Measurements from ENCODE around the gene TRIM8. TPM values are rescaled to one million over a fixed set of nuclear protein-coding genes. Genes with fewer than 3 reads are reported as not detected.
"Not testable (repeated sequence)": the region's sequence is repeated elsewhere in the genome, so short reads cannot be mapped to it uniquely, and the experiment has no call there.

The TRIM8 gene
- total RNA-seq, 1 donor from 2014 or later, result 44.4 TPM

DNA sequence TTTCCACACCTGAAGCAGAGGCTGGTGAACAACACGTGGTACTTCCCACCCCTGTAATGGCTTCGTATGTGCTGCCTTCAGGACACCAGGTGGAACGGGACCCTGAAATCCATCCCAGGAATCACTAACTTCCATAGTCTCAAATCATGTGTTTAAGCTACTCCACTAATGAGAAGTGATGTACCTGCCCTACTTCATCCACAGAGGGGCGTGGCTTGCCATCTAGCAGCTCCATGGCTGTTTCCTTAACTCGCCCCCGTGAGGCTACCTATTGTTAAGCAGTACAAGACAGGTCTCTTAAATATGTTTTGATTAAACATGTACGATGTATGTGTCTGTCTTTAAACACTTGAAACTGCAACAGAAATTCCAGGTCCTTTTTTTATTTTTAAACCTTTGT is 38.1 kb downstream of the TRIM8 start:
- no peaks in the 10 kb centered on the region for H3K9me3 ChIP-seq (ENCODE audit: control insufficient read depth in 3 of 3, low read length in 3 of 3)
- H3K27me3 ChIP-seq (ENCODE audit: control insufficient read depth in 3 of 3, insufficient read depth in 3 of 3, low read length in 3 of 3), result no peaks in the 10 kb centered on the region
- H3K36me3 ChIP-seq (ENCODE audit: control insufficient read depth in 3 of 3, insufficient read depth in 3 of 3, low read length in 3 of 3), result peaks cover 6 to 20% (median 12%) of the 10 kb centered on the region in 3 donors
- H3K27ac ChIP-seq (ENCODE audit: low read depth, low read length), result no peak overlapping the region
- peaks cover 15 to 21% (median 16%) of the 10 kb centered on the region in 3 donors for H3K4me1 ChIP-seq (ENCODE audit: control insufficient read depth in 3 of 3, insufficient read depth in 3 of 3, low read length in 3 of 3)
- no peak overlapping the region for H3K4me3 ChIP-seq (ENCODE audit: low read length in 3 of 3)
- H3K9ac ChIP-seq (ENCODE audit: low read depth in 1 of 3, low read length in 3 of 3), result no peak overlapping the region

DNA sequence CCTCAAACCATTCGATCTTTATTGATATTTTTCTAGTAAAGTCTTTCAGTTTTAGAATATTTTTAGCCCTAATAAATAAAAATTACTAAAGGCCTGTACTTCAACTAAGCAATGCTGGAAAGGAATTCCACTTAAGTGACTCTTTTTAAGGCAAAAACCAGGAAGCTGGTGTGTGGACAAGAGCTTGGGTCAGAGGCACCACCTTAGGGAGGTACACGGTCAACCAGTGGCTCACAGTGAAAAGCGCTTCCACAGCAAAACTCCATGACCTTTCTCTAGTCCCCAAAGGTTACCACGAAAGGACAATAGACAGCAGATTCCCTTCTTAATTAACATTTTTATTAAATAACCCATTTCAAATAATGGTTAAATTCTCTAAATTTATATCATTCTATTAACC is 38.7 kb downstream of the TRIM8 start:
- Histone ChIP-seq H3K4me3 (ENCODE audit: low read length in 3 of 3) (no peak overlapping the region), H3K27ac (ENCODE audit: low read depth, low read length) (no peak overlapping the region), H3K9me3 (ENCODE audit: control insufficient read depth in 3 of 3, low read length in 3 of 3) (no peaks in the 10 kb centered on the region), H3K9ac (ENCODE audit: low read depth in 1 of 3, low read length in 3 of 3) (no peak overlapping the region), H3K36me3 (ENCODE audit: control insufficient read depth in 3 of 3, insufficient read depth in 3 of 3, low read length in 3 of 3) (peaks cover 6 to 20% (median 12%) of the 10 kb centered on the region in 3 donors), H3K4me1 (ENCODE audit: control insufficient read depth in 3 of 3, insufficient read depth in 3 of 3, low read length in 3 of 3) (peaks cover 9 to 15% (median 10%) of the 10 kb centered on the region in 3 donors), H3K27me3 (ENCODE audit: control insufficient read depth in 3 of 3, insufficient read depth in 3 of 3, low read length in 3 of 3) (no peaks in the 10 kb centered on the region)

DNA sequence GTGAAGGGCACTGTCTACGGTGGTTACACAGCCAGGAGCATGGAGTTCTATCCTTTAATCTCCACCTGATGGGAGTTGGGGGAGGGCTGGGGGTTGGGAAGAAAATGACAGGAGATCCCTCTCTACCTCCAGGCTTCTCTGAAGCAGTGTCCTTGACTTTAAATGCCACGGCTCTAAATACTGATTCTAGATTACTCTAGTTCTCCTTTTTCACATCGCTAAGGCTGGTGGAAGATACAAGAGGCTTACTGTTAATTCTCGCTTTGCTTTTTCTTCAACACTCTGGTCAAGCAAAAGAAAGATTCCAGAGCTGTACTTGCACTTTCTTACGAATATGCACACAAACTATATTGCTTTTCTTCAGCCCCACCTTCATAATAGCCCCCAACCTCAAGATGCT is 39.5 kb downstream of the TRIM8 start:
- H3K4me3 ChIP-seq (ENCODE audit: low read length in 3 of 3), result no peak overlapping the region
- H3K9me3 ChIP-seq (ENCODE audit: control insufficient read depth in 3 of 3, low read length in 3 of 3), result no peaks in the 10 kb centered on the region
- H3K4me1 ChIP-seq (ENCODE audit: control insufficient read depth in 3 of 3, insufficient read depth in 3 of 3, low read length in 3 of 3), result peaks cover 2 to 7% (median 4%) of the 10 kb centered on the region in 3 donors
- no peak overlapping the region for H3K27ac ChIP-seq (ENCODE audit: low read depth, low read length)
- peaks cover 6 to 20% (median 12%) of the 10 kb centered on the region in 3 donors for H3K36me3 ChIP-seq (ENCODE audit: control insufficient read depth in 3 of 3, insufficient read depth in 3 of 3, low read length in 3 of 3)
- no peak overlapping the region for H3K9ac ChIP-seq (ENCODE audit: low read depth in 1 of 3, low read length in 3 of 3)
- H3K27me3 ChIP-seq (ENCODE audit: control insufficient read depth in 3 of 3, insufficient read depth in 3 of 3, low read length in 3 of 3), result no peaks in the 10 kb centered on the region

DNA sequence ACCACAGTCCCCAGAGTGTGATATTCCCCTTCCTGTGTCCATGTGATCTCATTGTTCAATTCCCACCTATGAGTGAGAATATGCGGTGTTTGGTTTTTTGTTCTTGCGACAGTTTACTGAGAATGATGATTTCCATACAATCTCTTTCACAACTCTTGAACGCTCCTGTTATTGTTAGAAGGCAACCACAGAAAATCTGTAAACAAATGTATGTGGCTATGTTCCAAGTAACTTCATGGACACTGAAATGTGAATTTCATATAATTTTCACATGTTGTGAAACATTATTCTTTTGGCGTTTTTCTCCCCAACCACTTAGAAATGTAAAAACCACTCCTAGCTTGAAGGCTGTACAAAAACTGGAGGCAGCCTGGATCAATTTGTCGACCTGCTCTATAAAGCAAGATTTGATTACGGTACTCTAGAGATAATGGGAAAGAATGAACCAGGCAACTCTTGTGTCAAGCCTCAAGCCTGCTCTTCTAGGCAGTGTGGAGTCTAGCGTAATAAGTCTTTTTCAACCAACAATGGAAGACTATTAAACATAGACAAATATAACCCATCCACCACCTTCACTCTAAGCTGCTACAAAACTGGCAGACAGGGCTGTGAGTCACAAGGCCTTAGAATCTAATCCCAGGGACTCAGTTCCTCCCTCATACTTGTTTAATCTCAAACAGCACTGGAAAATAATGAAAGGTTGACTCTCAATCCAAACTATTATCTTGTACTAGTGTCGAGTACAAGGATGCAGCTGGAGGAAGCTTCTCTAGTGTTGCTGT is 47.2 kb downstream of the TRIM8 start:
- no peak overlapping the region for H3K4me3 ChIP-seq (ENCODE audit: low read length in 3 of 3)
- no peak overlapping the region for H3K9ac ChIP-seq (ENCODE audit: low read depth in 1 of 3, low read length in 3 of 3)
- H3K36me3 ChIP-seq (ENCODE audit: control insufficient read depth in 3 of 3, insufficient read depth in 3 of 3, low read length in 3 of 3), result peaks cover under 1 to 4% (median 2%) of the 10 kb centered on the region in 3 donors
- H3K27me3 ChIP-seq (ENCODE audit: control insufficient read depth in 3 of 3, insufficient read depth in 3 of 3, low read length in 3 of 3), result no peaks in the 10 kb centered on the region
- no peak overlapping the region for H3K27ac ChIP-seq (ENCODE audit: low read depth, low read length)
- H3K9me3 ChIP-seq (ENCODE audit: control insufficient read depth in 3 of 3, low read length in 3 of 3), result no peaks in the 10 kb centered on the region
- no peaks in the 10 kb centered on the region for H3K4me1 ChIP-seq (ENCODE audit: control insufficient read depth in 3 of 3, insufficient read depth in 3 of 3, low read length in 3 of 3)

DNA sequence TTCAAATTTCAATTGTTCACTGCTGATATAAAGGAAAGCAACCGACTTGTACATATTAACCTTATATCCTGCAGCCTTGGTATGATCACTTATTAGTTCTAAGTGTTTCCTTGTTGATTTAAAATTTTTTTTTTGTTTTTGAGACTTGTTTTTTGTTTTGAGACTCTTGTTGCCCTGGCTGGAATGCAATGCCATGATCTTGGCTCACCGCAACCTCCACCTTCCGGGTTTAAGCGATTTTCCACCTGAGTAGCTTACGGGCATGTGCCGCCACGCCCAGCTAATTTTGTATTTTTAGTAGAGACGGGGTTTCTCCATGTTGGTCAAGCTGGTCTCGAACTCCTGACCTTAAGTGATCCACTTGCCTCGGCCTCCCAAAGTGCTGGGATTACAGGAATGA is 51.1 kb downstream of the TRIM8 start:
- not testable (repeated sequence) for H3K9ac ChIP-seq (ENCODE audit: low read depth in 1 of 3, low read length in 3 of 3); H3K27ac ChIP-seq (ENCODE audit: low read depth, low read length); H3K9me3 ChIP-seq (ENCODE audit: control insufficient read depth in 3 of 3, low read length in 3 of 3); H3K4me3 ChIP-seq (ENCODE audit: low read length in 3 of 3); H3K4me1 ChIP-seq (ENCODE audit: control insufficient read depth in 3 of 3, insufficient read depth in 3 of 3, low read length in 3 of 3); H3K27me3 ChIP-seq (ENCODE audit: control insufficient read depth in 3 of 3, insufficient read depth in 3 of 3, low read length in 3 of 3)
- peaks cover 10 to 24% (median 21%) of the 10 kb centered on the region in 3 donors for H3K36me3 ChIP-seq (ENCODE audit: control insufficient read depth in 3 of 3, insufficient read depth in 3 of 3, low read length in 3 of 3)

- H3K27ac ChIP-seq (ENCODE audit: low read depth, low read length), result no peak overlapping the region
- H3K4me1 ChIP-seq (ENCODE audit: control insufficient read depth in 3 of 3, insufficient read depth in 3 of 3, low read length in 3 of 3), result no peaks in the 10 kb centered on the region
- no peaks in the 10 kb centered on the region for H3K27me3 ChIP-seq (ENCODE audit: control insufficient read depth in 3 of 3, insufficient read depth in 3 of 3, low read length in 3 of 3)
- H3K4me3 ChIP-seq (ENCODE audit: low read length in 3 of 3), result no peak overlapping the region
- H3K9ac ChIP-seq (ENCODE audit: low read depth in 1 of 3, low read length in 3 of 3), result no peak overlapping the region
- H3K36me3 ChIP-seq (ENCODE audit: control insufficient read depth in 3 of 3, insufficient read depth in 3 of 3, low read length in 3 of 3), result peaks cover 10 to 24% (median 21%) of the 10 kb centered on the region in 3 donors
- H3K9me3 ChIP-seq (ENCODE audit: control insufficient read depth in 3 of 3, low read length in 3 of 3), result no peaks in the 10 kb centered on the region
Observed at GRCh38 chr10:102696736-102697135, 52.5 kb downstream of the TRIM8 start.

- no peak overlapping the region for H3K4me3 ChIP-seq (ENCODE audit: low read length in 3 of 3)
- peaks cover 10 to 22% (median 21%) of the 10 kb centered on the region in 3 donors for H3K36me3 ChIP-seq (ENCODE audit: control insufficient read depth in 3 of 3, insufficient read depth in 3 of 3, low read length in 3 of 3)
- no peaks in the 10 kb centered on the region for H3K27me3 ChIP-seq (ENCODE audit: control insufficient read depth in 3 of 3, insufficient read depth in 3 of 3, low read length in 3 of 3)
- no peak overlapping the region for H3K27ac ChIP-seq (ENCODE audit: low read depth, low read length)
- no peak overlapping the region for H3K9ac ChIP-seq (ENCODE audit: low read depth in 1 of 3, low read length in 3 of 3)
- H3K9me3 ChIP-seq (ENCODE audit: control insufficient read depth in 3 of 3, low read length in 3 of 3), result no peaks in the 10 kb centered on the region
- no peaks in the 10 kb centered on the region for H3K4me1 ChIP-seq (ENCODE audit: control insufficient read depth in 3 of 3, insufficient read depth in 3 of 3, low read length in 3 of 3)
Observed at GRCh38 chr10:102698894-102699293, 54.6 kb downstream of the TRIM8 start.

GRCh38 chr10:102701272-102701671 is 57.0 kb downstream of the TRIM8 start:
- H3K9me3 ChIP-seq (ENCODE audit: control insufficient read depth in 3 of 3, low read length in 3 of 3), result no peaks in the 10 kb centered on the region
- H3K27ac ChIP-seq (ENCODE audit: low read depth, low read length), result no peak overlapping the region
- peaks cover 10 to 22% (median 21%) of the 10 kb centered on the region in 3 donors for H3K36me3 ChIP-seq (ENCODE audit: control insufficient read depth in 3 of 3, insufficient read depth in 3 of 3, low read length in 3 of 3)
- H3K9ac ChIP-seq (ENCODE audit: low read depth in 1 of 3, low read length in 3 of 3), result no peak overlapping the region
- no peaks in the 10 kb centered on the region for H3K27me3 ChIP-seq (ENCODE audit: control insufficient read depth in 3 of 3, insufficient read depth in 3 of 3, low read length in 3 of 3)
- no peaks in the 10 kb centered on the region for H3K4me1 ChIP-seq (ENCODE audit: control insufficient read depth in 3 of 3, insufficient read depth in 3 of 3, low read length in 3 of 3)
- no peak overlapping the region for H3K4me3 ChIP-seq (ENCODE audit: low read length in 3 of 3)

DNA sequence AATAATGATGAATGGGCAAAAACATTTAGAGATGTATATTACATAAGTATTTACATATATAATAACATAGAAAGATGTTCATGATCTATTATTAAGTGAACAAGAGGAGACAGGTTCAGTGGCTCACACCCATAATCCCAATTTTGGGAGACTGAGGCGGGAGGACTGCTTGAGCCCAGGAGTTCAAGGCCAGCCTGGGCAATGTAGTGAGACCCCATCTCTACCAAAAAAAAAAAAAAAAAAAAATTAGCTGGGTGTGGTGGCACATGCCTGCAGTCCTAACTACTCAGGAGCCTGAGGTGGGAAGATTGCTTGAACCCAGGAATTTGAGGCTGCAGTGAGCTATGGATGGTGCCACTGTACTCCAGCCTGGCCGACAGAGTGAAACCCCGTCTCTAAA is 57.5 kb downstream of the TRIM8 start:
- no peak overlapping the region for H3K4me3 ChIP-seq (ENCODE audit: low read length in 3 of 3)
- no peaks in the 10 kb centered on the region for H3K27me3 ChIP-seq (ENCODE audit: control insufficient read depth in 3 of 3, insufficient read depth in 3 of 3, low read length in 3 of 3)
- H3K27ac ChIP-seq (ENCODE audit: low read depth, low read length), result no peak overlapping the region
- H3K9me3 ChIP-seq (ENCODE audit: control insufficient read depth in 3 of 3, low read length in 3 of 3), result no peaks in the 10 kb centered on the region
- peaks cover 7 to 19% (median 16%) of the 10 kb centered on the region in 3 donors for H3K36me3 ChIP-seq (ENCODE audit: control insufficient read depth in 3 of 3, insufficient read depth in 3 of 3, low read length in 3 of 3)
- no peaks in the 10 kb centered on the region for H3K4me1 ChIP-seq (ENCODE audit: control insufficient read depth in 3 of 3, insufficient read depth in 3 of 3, low read length in 3 of 3)
- H3K9ac ChIP-seq (ENCODE audit: low read depth in 1 of 3, low read length in 3 of 3), result no peak overlapping the region

GRCh38 chr10:102702742-102703141 is 58.5 kb downstream of the TRIM8 start:
- Histone ChIP-seq H3K27me3 (ENCODE audit: control insufficient read depth in 3 of 3, insufficient read depth in 3 of 3, low read length in 3 of 3) (no peaks in the 10 kb centered on the region), H3K9me3 (ENCODE audit: control insufficient read depth in 3 of 3, low read length in 3 of 3) (no peaks in the 10 kb centered on the region), H3K9ac (ENCODE audit: low read depth in 1 of 3, low read length in 3 of 3) (no peak overlapping the region), H3K4me1 (ENCODE audit: control insufficient read depth in 3 of 3, insufficient read depth in 3 of 3, low read length in 3 of 3) (no peaks in the 10 kb centered on the region), H3K4me3 (ENCODE audit: low read length in 3 of 3) (no peak overlapping the region), H3K36me3 (ENCODE audit: control insufficient read depth in 3 of 3, insufficient read depth in 3 of 3, low read length in 3 of 3) (peaks cover 7 to 14% (median 11%) of the 10 kb centered on the region in 3 donors), H3K27ac (ENCODE audit: low read depth, low read length) (no peak overlapping the region)
